ENCODE results near the gene UNKL. TPM values are rescaled to one million over a fixed set of nuclear protein-coding genes. Genes with fewer than 3 reads are reported as not detected.

Gene UNKL
- total RNA-seq, 2 donors from 2014 or later: 63.0 to 64.8 TPM

DNA sequence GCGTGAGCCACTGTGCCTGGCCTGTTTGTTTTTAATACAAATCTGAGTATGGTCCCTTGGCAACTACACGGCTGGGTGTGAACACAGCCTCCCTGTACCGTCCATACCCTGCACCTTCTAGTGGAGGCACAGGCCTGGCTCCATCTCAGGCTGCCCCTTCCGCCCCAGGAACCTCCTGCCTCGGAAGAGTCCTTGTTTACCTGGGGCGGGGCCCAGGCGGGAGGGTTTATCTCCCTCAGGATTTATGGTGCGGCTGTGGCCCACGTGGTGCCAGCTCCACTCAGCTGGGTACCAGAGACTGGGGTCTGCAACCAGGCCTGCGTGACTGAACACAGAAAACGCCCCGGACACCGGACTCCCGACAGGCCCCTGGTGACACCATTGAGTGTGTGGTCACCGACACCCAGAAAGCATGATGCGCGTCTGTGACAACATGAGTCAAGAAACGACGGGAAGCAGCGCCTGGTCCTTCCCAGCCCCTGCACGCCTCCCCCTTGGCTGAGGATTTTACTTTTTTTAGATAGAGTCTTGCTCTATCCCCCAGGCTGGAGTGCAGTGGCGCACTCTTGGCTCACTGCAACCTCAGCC, 19.0 kb downstream of the UNKL start:
- Mint-ChIP-seq H3K36me3 (ENCODE audit: low read depth) (no peaks in the 10 kb centered on the region), H3K27me3 (no peaks in the 10 kb centered on the region), H3K27ac (no peak overlapping the region), H3K4me1 (no peaks in the 10 kb centered on the region), H3K4me3 (no peak overlapping the region)
- H3K9me3 ChIP-seq (ENCODE audit: control insufficient read depth, low read length, poor library complexity, severe bottlenecking): no peaks in the 10 kb centered on the region
- ATAC-seq: no peak
- no peak for DNase-seq

DNA sequence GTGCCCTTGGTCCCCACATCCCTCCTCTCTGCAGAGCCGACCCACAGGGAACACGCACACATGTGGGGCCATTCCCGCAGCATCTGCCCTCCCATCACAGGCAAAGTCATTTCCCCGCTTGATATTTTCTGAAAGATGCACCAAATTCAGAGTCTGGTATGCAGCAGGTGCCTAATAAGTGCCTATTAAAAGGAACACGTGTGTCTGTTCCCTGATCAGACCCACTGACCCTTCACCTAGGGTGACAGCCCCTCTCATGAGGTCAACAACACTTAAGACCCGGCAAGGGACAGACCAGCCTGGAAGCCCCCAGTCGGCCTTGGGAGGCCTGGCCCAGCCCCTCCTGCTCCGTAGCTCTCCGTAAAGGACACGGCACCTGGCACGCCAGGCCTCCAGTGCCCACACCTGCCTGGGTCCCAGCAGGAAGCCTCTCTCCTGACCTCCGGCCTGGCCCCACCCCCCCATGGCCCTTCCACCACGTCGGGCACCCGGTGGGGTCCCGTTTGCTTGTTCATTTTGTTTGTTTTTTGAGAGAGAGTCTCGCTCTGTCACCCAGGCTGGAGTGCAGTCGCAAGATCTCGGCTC, 20.0 kb downstream of the UNKL start:
- no peaks in the 10 kb centered on the region for H3K27me3 Mint-ChIP-seq
- no peak overlapping the region for H3K4me3 Mint-ChIP-seq
- H3K4me1 Mint-ChIP-seq: peaks cover 3% of the 10 kb centered on the region
- no peaks in the 10 kb centered on the region for H3K9me3 ChIP-seq (ENCODE audit: control insufficient read depth, low read length, poor library complexity, severe bottlenecking)
- DNase-seq (no peak), ATAC-seq (no peak)
- no peaks in the 10 kb centered on the region for H3K36me3 Mint-ChIP-seq (ENCODE audit: low read depth)
- no peak overlapping the region for H3K27ac Mint-ChIP-seq

DNA sequence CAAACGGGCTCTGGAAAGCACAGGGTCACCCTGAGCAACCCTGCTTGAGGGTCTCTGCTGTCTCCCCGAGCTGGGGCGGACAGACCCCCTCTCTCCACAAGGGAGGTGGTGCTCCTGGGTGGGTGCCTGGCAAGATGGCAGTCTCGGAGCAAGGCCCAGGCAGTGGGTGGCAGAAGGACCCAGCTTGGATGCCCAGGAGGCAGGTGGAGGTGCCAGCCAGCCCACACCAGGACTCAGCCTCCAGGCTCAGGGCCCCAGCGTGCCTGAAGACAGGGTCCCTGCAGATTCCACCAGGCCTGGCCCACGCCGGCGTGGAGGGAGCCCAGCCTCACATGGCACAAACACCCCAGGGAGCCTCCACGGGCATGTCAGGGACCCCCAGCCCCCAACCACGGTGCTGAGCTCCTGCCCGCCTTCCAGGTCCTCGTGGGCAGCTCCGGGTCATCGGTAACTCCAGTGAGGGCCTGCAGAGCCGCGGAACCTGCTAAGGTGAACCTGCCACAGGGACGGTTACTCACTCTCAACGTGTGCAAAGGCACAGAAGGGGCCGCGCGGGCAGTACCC, 20.8 kb downstream of the UNKL start:
- no peak overlapping the region for H3K27ac Mint-ChIP-seq
- ATAC-seq (no peak), DNase-seq (no peak)
- H3K4me3 Mint-ChIP-seq: no peak overlapping the region
- H3K36me3 Mint-ChIP-seq (ENCODE audit: low read depth): no peaks in the 10 kb centered on the region
- H3K9me3 ChIP-seq (ENCODE audit: control insufficient read depth, low read length, poor library complexity, severe bottlenecking): no peaks in the 10 kb centered on the region
- H3K4me1 Mint-ChIP-seq: peaks cover 3% of the 10 kb centered on the region
- no peaks in the 10 kb centered on the region for H3K27me3 Mint-ChIP-seq

DNA sequence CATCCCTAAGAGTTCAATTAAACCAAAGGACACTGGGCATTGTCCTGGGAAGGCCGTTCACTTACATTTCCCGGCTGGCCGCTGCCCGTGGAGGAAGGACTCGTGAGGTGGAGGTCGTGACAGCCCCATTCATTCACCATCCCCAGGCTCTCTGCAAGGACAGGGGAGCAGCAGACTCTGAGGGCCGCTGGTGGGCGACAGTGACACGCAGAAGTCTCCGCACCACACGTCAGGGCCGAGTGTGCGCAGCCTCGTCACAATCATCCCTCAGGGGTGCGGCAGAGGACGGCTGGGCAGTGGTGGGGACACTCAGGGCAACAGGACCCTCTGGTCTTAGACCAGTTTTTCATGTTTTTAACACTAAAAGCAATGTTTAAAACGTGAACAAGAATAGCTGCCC, 21.7 kb downstream of the UNKL start:
- H3K27me3 Mint-ChIP-seq: no peaks in the 10 kb centered on the region
- no peaks in the 10 kb centered on the region for H3K36me3 Mint-ChIP-seq (ENCODE audit: low read depth)
- peak overlapping the region; percentile 71 for H3K27ac Mint-ChIP-seq
- DNase-seq (no peak), ATAC-seq (no peak)
- no peaks in the 10 kb centered on the region for H3K9me3 ChIP-seq (ENCODE audit: control insufficient read depth, low read length, poor library complexity, severe bottlenecking)
- no peak overlapping the region for H3K4me3 Mint-ChIP-seq
- H3K4me1 Mint-ChIP-seq: peaks cover 3% of the 10 kb centered on the region

DNA sequence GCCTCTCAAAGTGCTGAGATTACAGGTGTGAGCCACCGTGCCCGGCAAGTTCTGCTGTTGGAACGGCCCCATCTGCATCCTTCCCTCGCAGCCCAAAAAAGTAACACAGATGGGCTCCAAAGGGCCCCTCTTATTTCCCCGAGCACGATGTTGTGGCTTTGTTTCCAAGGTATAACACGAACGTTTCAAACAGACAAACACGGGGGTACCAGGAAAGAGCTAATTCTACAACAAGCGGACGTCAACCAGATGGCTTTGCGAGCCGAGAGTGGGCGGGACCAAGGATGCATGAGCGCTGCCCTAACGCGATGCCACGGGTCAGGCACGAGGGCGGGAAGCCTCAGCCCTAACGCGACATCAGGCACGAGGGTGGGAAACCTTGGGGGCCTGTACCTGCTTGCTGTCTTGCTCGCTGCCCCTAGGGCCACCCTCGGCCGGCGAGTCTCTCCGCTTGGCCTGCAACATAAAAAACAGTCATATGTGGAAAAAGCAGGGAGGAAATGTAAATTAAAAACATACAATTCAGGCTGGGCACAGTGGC, 24.2 kb downstream of the UNKL start:
- Mint-ChIP-seq H3K4me3 (no peak overlapping the region), H3K36me3 (ENCODE audit: low read depth) (no peaks in the 10 kb centered on the region), H3K27ac (no peak overlapping the region), H3K27me3 (no peaks in the 10 kb centered on the region), H3K4me1 (peaks cover 3% of the 10 kb centered on the region)
- no peaks in the 10 kb centered on the region for H3K9me3 ChIP-seq (ENCODE audit: control insufficient read depth, low read length, poor library complexity, severe bottlenecking)
- no peak for DNase-seq
- no peak for ATAC-seq

DNA sequence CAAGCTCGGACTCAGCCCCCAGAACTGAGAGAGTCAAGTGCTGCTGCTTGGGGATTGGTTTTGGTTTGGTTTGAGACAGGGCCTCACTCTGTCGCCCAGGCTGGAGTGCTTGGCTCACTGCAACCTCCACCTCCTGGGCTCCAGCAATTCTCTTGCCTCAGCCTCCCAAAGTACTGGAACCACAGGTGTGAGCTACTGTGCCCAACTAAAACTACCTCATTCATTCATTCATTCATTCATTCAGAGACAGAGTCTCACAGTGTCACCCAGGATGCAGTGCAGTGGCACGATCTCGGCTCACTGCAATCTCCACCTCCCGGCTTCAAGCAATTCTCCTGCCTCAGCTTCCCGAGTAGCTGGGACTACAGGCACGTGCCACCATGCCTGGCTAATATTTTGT, 24.7 kb downstream of the UNKL start:
- H3K9me3 ChIP-seq (ENCODE audit: control insufficient read depth, low read length, poor library complexity, severe bottlenecking): no peaks in the 10 kb centered on the region
- no peak overlapping the region for H3K4me3 Mint-ChIP-seq
- no peaks in the 10 kb centered on the region for H3K27me3 Mint-ChIP-seq
- ATAC-seq (no peak), DNase-seq (no peak)
- peaks cover 6% of the 10 kb centered on the region for H3K4me1 Mint-ChIP-seq
- peaks cover 2% of the 10 kb centered on the region for H3K36me3 Mint-ChIP-seq (ENCODE audit: low read depth)
- H3K27ac Mint-ChIP-seq: no peak overlapping the region

DNA sequence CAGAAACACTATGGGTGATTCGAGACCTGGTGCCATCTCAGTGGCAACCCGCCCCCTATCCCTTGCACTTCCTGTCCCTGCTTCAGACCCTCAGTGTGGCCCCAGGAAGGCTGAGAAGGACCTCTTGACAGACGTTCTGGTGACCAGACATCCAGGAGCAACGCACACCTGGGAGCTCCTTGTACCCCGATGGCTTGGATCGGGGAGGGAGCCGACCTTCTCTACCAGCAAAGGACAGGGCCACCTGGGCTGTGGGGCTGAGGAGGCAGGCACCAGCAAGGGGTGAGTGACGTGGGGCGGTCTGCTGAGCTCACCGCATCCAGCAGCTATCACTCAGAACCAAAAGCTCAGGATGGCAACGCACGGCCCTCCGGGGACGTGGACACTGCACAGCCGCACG, 27.2 kb downstream of the UNKL start:
- H3K9me3 ChIP-seq (ENCODE audit: control insufficient read depth, low read length, poor library complexity, severe bottlenecking): no peaks in the 10 kb centered on the region
- ATAC-seq (no peak), DNase-seq (no peak)
- H3K27ac Mint-ChIP-seq: no peak overlapping the region
- H3K27me3 Mint-ChIP-seq: no peaks in the 10 kb centered on the region
- peaks cover 6% of the 10 kb centered on the region for H3K4me1 Mint-ChIP-seq
- no peak overlapping the region for H3K4me3 Mint-ChIP-seq
- peaks cover 3% of the 10 kb centered on the region for H3K36me3 Mint-ChIP-seq (ENCODE audit: low read depth)

DNA sequence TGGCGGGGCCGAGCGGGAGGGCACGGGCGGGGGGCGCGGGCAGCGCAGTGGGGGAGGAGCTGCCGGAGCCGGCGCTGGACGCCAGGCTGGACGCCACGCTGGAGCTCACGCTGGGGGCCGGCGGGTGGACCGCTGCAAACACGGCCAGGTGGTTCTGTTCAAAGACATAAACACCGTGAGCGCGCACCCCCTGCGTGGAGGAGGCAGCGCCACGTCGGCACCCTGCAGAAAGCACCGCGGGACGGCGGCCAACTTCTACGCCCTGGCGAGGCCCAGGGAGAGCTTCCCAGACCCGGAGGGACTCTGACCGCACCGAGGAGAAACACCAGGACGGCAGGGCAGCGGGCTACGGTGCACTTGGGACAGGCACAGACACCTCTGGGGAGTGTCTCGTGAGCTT, 29.3 kb downstream of the UNKL start:
- no peaks in the 10 kb centered on the region for H3K9me3 ChIP-seq (ENCODE audit: control insufficient read depth, low read length, poor library complexity, severe bottlenecking)
- Mint-ChIP-seq H3K4me3 (no peak overlapping the region), H3K4me1 (peaks cover 5% of the 10 kb centered on the region), H3K27me3 (no peaks in the 10 kb centered on the region), H3K36me3 (ENCODE audit: low read depth) (peaks cover 3% of the 10 kb centered on the region), H3K27ac (no peak overlapping the region)
- ATAC-seq (no peak), DNase-seq (no peak)

DNA sequence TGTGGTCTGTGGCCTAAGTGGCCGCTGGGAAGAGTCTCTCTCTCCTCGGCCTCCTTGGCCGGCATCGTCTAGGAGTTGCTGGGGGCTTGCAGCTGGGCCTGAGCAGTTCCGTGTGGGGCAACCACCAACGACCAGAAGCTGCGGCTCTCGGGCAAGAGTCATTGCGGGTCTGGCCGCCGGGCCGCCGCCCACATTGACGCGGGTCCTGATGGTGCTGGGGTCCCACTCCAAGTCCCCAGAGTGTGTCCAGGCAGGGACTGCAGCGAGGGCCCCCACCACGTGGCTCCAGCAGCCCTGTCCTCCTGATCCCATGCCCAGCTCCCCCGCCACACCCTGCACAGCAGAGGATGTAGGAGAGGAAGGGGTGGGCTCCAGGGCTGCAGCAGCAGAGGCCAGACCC, 30.9 kb downstream of the UNKL start:
- Mint-ChIP-seq H3K36me3 (ENCODE audit: low read depth) (peaks cover 3% of the 10 kb centered on the region), H3K27me3 (no peaks in the 10 kb centered on the region), H3K4me1 (peaks cover 12% of the 10 kb centered on the region), H3K27ac (no peak overlapping the region), H3K4me3 (no peak overlapping the region)
- no peaks in the 10 kb centered on the region for H3K9me3 ChIP-seq (ENCODE audit: control insufficient read depth, low read length, poor library complexity, severe bottlenecking)
- no peak for ATAC-seq
- no peak for DNase-seq

DNA sequence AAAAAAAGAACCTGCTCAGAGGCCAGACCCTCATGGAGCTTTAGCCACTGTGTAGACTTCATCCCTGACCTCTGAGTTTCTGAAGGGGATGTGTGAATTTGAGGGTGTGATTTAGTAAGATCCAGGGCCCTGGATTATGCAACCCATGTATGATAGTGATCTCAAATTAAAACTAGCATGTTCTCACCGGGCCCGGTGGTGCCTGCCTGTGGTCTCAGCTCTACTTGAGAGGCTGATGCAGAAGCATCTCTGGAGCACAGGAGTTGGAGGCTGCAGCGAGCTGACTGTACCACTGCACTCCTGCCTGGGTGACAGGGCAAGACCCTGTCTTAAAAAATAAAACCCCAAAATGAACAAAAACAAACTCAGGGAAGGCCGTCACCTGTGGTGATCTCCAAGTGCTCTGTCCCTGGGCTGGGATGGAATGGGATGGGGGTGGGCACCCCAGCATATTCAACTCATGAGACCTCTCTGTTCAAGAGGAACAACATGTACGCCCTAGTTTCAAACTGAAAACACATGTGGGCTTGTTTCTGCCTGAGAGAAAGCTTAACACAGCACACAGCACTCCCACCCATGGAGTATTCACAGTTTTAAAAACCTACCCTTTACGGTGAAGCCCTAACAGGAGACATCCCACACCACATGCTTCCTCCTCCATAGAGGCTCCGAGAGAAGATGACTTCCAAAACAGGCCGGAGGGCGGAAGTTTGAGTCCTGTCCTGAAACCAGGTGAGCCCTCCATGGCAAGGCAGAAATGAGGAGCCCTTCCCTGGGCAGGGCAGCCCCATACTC, 32.7 kb downstream of the UNKL start:
- peaks cover 3% of the 10 kb centered on the region for H3K36me3 Mint-ChIP-seq (ENCODE audit: low read depth)
- no peak overlapping the region for H3K27ac Mint-ChIP-seq
- H3K27me3 Mint-ChIP-seq: no peaks in the 10 kb centered on the region
- no peak for DNase-seq
- peaks cover 14% of the 10 kb centered on the region for H3K4me1 Mint-ChIP-seq
- no peak for ATAC-seq
- no peak overlapping the region for H3K4me3 Mint-ChIP-seq
- no peaks in the 10 kb centered on the region for H3K9me3 ChIP-seq (ENCODE audit: control insufficient read depth, low read length, poor library complexity, severe bottlenecking)

DNA sequence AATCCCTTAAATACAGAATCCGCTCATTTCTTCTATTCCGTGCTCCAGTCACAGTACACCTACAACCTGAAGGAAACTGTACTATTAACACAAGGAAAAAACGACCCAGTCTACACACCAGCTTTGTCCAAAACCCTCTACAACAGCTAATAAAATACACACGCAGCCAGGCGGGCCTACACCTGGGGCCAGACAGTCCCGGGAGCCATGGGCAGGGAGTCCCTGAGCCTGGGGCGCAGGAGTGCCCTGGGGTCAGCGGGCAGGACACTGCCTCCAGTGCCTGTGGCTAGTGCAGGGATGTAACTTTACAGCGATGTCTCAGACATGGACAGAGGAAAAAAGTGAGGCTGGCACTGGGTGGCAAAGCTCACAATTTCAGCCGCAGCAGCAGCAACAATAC, 34.3 kb downstream of the UNKL start:
- Mint-ChIP-seq H3K4me3 (peak overlapping the region; percentile 87), H3K27ac (peak overlapping the region; percentile 9), H3K4me1 (peaks cover 14% of the 10 kb centered on the region), H3K27me3 (no peaks in the 10 kb centered on the region), H3K36me3 (ENCODE audit: low read depth) (peaks cover 3% of the 10 kb centered on the region)
- DNase-seq (no peak), ATAC-seq (no peak)
- H3K9me3 ChIP-seq (ENCODE audit: control insufficient read depth, low read length, poor library complexity, severe bottlenecking): no peaks in the 10 kb centered on the region

DNA sequence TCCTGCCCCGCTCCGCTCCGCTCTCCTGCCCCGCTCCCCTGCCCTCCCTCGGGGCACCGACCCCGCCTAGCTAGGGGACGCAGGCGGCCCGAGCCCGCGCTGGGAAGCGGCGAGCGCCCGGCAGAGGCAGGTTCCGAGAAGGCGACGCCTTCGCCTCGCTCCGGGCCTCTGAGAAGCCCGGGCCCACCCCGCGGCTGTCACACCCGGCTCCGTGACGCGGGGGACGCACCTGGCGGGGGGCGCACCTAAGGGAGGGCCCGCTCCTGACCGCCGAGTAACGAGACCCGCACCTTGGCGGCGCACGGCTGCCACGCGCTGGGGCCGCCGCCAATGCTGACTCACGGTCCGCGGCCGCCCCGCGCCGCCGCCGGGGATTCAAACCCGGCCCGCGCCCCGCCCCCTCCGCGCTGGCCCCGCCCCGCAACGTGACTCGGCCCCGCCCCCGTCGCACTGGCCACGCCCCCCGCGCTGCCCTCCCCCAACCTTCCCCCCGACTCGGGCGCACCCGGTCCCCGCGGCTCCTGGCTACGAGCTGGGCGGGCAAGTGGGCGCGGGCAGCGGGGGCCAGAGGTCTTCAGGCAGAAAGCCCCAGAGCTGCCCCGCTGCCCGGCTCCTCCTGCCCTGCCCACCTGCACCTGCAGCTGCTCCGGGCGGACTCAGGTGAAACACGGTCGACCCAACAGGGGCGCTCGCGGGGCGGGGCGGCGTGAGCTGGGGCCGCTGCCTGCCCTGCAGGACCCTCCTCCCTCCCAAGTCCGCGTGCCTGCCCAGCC, 35.0 kb downstream of the UNKL start:
- ATAC-seq: peak; percentile 74
- peak; percentile 50 to 65 (median 57) for DNase-seq
- Mint-ChIP-seq H3K4me3 (peak overlapping the region; percentile 87), H3K27ac (peak overlapping the region; percentile 72), H3K4me1 (peaks cover 11% of the 10 kb centered on the region), H3K36me3 (ENCODE audit: low read depth) (no peaks in the 10 kb centered on the region), H3K27me3 (no peaks in the 10 kb centered on the region)
- no peaks in the 10 kb centered on the region for H3K9me3 ChIP-seq (ENCODE audit: control insufficient read depth, low read length, poor library complexity, severe bottlenecking)
